ENCODE measurements around the gene PRDM16.

PRDM16 gene

GRCh38 chr1:3322450-3323020 is 253.5 kb downstream of the PRDM16 start:
- DNase-seq (ENCODE audit: low read depth in 2 of 2) = no peak

- no peak for DNase-seq (ENCODE audit: low read depth in 2 of 2)
Measured at GRCh38 chr1:3323021-3323795, 254.2 kb downstream of the PRDM16 start.

DNA sequence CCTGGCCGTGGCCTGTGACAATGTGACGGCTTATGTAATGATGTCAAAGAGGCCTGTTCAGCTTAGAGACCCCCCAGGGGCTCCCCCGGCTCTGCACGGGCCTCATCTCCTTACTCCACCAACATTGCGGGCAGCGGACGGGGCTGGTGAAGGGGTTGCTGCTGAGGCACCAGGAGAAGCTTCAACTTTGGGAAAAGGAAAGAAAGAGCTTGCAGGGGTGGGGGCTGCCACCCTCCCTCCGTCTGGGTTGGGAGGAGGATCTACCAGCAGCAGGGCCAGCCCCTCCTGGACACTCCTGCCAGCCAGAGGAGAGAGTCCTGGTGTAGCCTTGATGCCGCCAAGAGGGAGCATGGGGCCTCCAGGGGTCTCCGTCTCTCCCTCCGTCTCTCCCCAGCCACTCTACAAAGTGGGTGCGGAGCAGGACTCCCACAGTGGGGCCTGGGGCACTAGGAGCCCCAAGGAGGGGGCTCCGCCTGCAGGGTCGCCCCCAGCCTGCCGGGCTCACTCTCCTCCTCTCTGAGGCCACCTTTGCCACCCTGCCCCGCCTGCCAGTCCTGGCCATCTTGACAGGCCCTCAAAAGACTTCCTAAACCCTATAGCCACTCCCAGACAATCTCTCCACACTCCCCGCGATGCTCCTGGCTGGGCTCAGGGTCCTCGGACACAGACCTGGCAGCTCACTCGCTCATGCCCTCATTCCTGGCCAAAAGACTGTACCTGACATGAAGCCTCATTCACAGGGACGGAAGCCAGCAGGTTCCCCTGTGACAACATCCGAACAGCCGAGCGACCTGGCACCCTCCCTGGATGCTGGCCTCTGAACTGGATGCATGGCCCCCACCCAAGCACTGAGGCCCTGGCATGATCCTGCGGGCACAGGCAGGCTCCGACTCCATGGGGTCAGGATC is 255.0 kb downstream of the PRDM16 start:
- no peak for DNase-seq (ENCODE audit: low read depth in 2 of 2)

DNA sequence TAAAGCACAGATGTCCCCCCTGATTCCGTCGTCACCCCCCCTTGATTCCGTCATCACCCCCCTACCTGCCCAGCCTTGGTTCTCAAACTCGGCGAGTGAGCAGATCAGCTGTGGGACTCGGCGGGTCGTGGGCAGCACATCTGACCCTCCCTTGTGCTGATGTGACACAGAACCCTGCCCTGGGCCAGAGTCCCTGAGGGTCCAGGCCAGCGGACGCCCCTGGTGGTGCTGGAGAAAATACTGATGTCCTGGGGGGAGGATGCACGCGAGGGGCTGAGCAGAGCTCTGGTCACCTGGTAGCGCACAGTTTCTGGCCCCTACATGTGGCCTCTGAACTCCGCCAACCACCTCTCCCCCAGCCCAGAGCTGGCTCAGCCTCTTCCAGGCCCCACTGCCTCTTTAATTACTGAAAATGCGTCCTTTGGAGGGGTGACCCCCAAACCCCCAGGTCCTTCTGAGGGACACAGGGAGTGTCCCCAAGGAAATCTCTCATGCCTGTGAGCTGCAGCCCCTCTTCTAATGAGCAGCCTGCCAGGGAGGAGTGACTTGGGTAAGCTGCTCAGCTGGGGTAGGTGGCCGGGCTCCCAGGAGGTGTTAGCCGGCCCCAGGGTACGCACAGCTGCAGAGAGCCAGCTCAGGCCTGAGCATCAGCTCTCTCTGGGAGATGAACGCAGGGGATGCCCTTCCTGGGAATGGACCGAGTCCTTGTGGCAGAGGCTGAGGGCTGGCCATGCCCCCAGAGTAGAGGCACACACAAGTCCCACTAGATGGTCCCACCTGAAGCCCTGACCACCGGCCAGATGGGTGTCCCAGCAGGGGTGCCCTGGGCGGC is 255.9 kb downstream of the PRDM16 start:
- DNase-seq (ENCODE audit: low read depth in 2 of 2) = no peak

DNA sequence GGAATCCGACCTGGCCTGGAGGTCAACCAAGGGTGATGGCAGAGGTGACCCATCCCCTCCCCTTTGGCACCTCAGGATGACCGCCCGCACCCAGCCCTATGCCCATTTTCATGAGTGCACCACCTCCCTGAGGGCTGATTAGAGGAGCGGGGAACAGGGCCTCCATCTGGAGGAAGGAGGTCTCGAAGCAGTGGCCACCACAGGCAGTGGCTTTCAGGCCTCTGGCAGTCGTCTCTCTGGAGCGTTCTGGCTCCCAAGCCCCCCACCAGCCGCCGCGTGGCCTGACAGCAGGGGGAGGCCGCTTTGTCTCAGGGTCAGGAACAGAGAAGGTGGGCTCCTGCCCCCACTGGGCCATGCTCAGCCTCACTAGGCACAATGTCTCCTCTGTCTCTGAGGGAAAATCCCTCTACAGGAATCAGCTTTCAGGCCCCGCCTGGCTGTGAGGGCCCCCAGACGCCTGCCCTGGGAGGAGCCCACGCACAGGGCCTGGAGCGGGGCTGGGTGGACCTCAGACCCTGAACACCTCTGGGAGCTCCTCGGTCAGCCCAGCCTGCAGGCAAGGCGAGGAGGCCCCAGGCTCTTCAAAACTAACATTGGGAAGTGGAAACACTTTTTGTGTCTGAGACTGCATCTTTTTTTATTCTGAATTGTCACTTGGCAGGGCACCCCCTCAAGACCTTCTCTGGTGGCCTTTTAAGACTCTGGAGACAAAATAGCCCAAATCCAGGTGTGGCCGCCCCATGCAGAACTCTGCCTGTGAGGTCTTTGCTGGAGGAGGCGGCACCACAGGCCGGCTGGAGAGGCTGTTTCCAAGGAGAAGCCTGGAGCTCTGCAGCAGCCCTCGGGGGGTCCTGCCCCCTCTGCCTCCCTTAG is 257.7 kb downstream of the PRDM16 start:
- no peak for DNase-seq (ENCODE audit: low read depth in 2 of 2)

DNA sequence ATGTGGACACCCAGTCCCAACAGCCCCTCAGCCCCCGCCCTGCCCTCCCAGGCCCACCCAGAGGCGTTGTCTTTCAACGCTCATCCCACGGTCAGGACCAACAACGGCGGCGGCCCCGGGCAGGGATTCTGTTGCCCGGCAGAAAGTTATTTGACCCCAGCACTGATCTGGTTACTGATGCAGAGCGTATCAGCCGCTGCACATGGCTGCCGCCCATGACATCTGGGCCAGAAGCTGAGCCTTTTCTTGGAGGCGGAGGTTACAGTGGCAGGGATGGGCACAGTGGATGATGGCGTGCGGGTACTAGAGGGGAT is 258.3 kb downstream of the PRDM16 start:
- no peak for DNase-seq (ENCODE audit: low read depth in 2 of 2)

GRCh38 chr1:3327936-3328590 is 259.1 kb downstream of the PRDM16 start:
- no peak for DNase-seq (ENCODE audit: low read depth in 2 of 2)

- DNase-seq (ENCODE audit: low read depth in 2 of 2) = no peak
Measured at GRCh38 chr1:3329640-3330281, 260.8 kb downstream of the PRDM16 start.

- no peak for DNase-seq (ENCODE audit: low read depth in 2 of 2)
Measured at GRCh38 chr1:3330771-3331245, 261.8 kb downstream of the PRDM16 start.

DNA sequence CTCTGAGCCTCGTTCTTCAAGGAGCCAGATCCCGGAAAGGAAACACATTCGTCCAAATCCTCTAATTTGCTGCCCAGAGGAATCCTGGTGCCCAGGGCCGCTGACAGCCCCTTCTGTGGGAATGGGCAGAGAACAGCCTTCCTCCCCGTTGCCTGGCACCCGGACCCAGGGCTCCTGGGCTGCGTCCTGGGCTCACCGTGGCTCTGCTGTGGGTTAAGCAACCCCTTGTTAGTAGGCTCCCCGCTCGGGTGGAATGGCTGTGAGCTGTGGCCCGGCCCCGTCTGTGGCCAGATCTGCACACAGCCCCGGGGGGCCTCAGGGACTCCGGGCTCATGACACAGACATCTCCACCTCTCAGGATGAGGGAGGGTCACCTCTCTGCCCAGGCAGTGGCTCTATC is 262.6 kb downstream of the PRDM16 start:
- DNase-seq (ENCODE audit: low read depth in 2 of 2) = no peak

- DNase-seq (ENCODE audit: low read depth in 2 of 2) = no peak
Measured at GRCh38 chr1:3332043-3332442, 263.0 kb downstream of the PRDM16 start.

DNA sequence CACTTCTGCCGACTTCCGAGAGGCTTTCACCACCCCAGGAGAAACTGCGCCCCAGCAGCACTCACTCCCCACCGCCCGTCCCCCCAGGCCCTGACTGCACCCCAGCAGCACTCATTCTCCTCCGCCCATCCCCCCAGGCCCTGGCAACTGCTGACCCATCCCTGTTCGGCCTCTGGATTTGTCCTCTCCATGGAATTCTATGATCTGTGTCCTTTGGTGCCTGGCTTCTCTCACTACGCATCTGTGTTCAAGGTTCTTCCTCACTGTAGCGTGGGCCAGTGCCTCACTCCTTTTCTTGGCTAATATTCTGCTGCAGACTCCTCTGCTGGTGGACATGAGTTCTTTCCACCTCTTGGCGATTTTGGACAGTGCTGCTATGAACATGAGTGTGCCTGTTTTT is 263.7 kb downstream of the PRDM16 start:
- DNase-seq (ENCODE audit: low read depth in 2 of 2) = no peak

DNA sequence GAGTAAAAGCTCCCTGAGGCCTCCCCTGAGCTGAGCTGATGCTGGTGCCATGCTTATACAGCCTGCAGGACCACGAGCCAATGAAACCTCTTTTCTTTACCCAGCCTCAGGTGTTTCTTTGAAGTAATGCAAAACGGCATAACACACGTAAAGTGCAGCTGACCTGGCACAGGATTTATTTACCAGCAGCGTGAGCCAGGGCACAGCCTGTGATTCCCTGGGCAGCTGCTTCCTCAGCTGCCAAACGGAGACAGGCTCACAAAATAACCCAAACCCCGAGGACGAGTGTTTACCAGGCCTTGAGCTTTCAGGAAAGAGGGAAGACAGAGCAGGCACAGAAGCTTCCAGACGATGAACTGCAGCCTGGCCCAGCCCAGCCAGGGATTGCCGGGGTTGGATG is 264.9 kb downstream of the PRDM16 start:
- DNase-seq (ENCODE audit: low read depth in 2 of 2) = no peak

DNA sequence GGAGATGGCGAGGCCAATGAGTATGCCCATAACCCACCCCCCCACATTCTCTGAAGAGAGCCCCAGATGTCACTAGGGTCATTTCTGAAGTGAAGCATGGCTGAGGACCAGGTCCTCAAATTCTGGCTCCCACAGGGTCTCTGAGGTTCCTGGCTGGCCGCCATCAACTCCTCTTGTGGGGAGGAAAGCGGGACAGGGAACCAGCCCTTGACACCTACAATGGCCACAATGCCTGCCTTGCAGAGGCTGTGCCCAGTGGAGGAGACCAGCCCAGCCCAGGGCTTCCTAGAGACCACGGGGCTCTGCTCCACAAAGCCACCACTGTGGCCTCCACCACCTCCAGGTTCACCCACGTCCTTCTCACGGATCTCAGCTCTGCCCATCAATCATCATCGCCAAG is 265.4 kb downstream of the PRDM16 start:
- no peak for DNase-seq (ENCODE audit: low read depth in 2 of 2)

DNA sequence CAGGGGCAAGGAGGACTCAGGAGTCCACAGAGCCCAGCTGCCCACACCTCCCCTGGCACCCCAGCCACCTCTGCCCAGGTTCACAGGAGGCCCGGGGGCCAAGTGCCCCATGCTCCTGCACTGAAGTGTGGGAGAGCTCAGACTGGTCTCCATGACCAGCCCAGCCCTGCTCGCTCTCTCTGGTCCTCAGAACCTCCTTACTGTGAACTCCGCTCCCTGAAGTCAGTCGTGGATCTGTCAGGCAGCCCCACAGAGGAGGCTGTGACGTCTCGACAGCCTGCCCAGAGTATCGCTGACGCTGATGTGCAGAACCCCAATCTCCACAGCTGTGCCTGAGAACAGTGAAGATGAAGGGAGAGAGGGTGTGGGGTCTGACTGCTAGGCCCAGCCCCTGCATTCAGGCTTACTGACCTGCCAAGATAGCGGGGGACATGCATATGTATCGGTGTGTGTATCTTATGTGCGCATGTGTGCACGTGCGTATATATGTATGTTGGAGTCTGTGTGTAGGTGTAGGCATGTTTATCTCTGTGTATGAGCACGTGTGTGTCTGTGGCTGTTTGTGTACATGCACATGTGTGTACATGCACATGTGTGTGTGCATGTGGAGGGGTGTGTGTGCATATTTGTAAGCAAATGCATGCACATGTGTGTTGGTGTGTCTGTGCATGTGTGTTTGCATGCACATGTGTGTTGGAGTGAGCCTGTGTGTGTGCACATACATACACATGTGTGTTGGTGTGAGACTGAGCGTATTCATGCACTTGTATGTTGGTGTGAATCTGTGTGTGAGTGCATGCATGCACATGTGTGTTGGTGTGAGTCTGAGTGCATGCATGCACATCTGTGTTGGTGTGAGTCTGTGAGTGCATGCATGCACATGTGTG is 267.0 kb downstream of the PRDM16 start:
- no peak for DNase-seq (ENCODE audit: low read depth in 2 of 2)

- no peak for DNase-seq (ENCODE audit: low read depth in 2 of 2)
Measured at GRCh38 chr1:3336641-3337630, 267.9 kb downstream of the PRDM16 start.

Data from stimulated activated CD4-positive, alpha-beta T cell treated with anti-CD3 and anti-CD28 coated beads, Interleukin-1b, Interleukin-23, amount 100 ng/mL, for 4 hours (primary cell).